ENCODE measurements around the gene DNM3.

The DNM3 gene

GRCh38 chr1:172447641-172448040 is 606.3 kb downstream of the DNM3 start:
- TF ChIP-seq CTCF (IDR thresholded peaks at IDR 0.05; ENCODE audit: low read depth, low read length, poor library complexity, severe bottlenecking), result no peak
- TF ChIP-seq EZH2phosphoT487 (IDR thresholded peaks at IDR 0.05; ENCODE audit: borderline replicate concordance, low read length), result no peak
- Histone ChIP-seq H3K4me2 (ENCODE audit: low read length) (no peak overlapping the region), H3K27ac (ENCODE audit: low read depth, low read length) (no peak overlapping the region), H3K9me3 (ENCODE audit: control insufficient read depth, insufficient read depth, low read length) (no peaks in the 10 kb centered on the region), H3K9me2 (replicated peaks; ENCODE audit: control insufficient read depth, low read length) (no peaks in the 10 kb centered on the region), H3F3A (ENCODE audit: control insufficient read depth, insufficient read depth) (no peaks in the 10 kb centered on the region), H3K27me3 (ENCODE audit: control insufficient read depth, low read length) (no peaks in the 10 kb centered on the region), H3K36me3 (ENCODE audit: control insufficient read depth, low read length) (peaks cover 1% of the 10 kb centered on the region), H3K4me1 (ENCODE audit: control insufficient read depth, low read length) (peaks cover 17% of the 10 kb centered on the region), H3K79me2 (ENCODE audit: control insufficient read depth, low read length) (peaks cover 12% of the 10 kb centered on the region), H4K20me1 (ENCODE audit: control insufficient read depth, insufficient read depth, low read depth, low read length) (no peaks in the 10 kb centered on the region), H3K4me3 (ENCODE audit: low read length) (no peak overlapping the region)

- Histone ChIP-seq H4K20me1 (ENCODE audit: control insufficient read depth, insufficient read depth, low read depth, low read length) (no peaks in the 10 kb centered on the region), H3K9me3 (ENCODE audit: control insufficient read depth, insufficient read depth, low read length) (no peaks in the 10 kb centered on the region), H3K27me3 (ENCODE audit: control insufficient read depth, low read length) (no peaks in the 10 kb centered on the region), H3K36me3 (ENCODE audit: control insufficient read depth, low read length) (no peaks in the 10 kb centered on the region), H3K4me2 (ENCODE audit: low read length) (no peak overlapping the region), H3K27ac (ENCODE audit: low read depth, low read length) (no peak overlapping the region), H3K79me2 (ENCODE audit: control insufficient read depth, low read length) (no peaks in the 10 kb centered on the region), H3F3A (ENCODE audit: control insufficient read depth, insufficient read depth) (no peaks in the 10 kb centered on the region), H3K4me3 (ENCODE audit: low read length) (no peak overlapping the region), H3K9me2 (replicated peaks; ENCODE audit: control insufficient read depth, low read length) (no peaks in the 10 kb centered on the region), H3K4me1 (ENCODE audit: control insufficient read depth, low read length) (peaks cover 10% of the 10 kb centered on the region)
- TF ChIP-seq CTCF (IDR thresholded peaks at IDR 0.05; ENCODE audit: low read depth, low read length, poor library complexity, severe bottlenecking) (no peak), EZH2phosphoT487 (IDR thresholded peaks at IDR 0.05; ENCODE audit: borderline replicate concordance, low read length) (no peak)
Measured at GRCh38 chr1:172448995-172449584, 607.8 kb downstream of the DNM3 start.

GRCh38 chr1:172449585-172450523 is 608.6 kb downstream of the DNM3 start:
- H3K9me2 ChIP-seq (replicated peaks; ENCODE audit: control insufficient read depth, low read length), result no peaks in the 10 kb centered on the region
- no peaks in the 10 kb centered on the region for H3K79me2 ChIP-seq (ENCODE audit: control insufficient read depth, low read length)
- peak overlapping the region; percentile 12 for H3K4me2 ChIP-seq (ENCODE audit: low read length)
- no peaks in the 10 kb centered on the region for H4K20me1 ChIP-seq (ENCODE audit: control insufficient read depth, insufficient read depth, low read depth, low read length)
- H3K27me3 ChIP-seq (ENCODE audit: control insufficient read depth, low read length), result no peaks in the 10 kb centered on the region
- no peak for TF ChIP-seq EZH2phosphoT487 (IDR thresholded peaks at IDR 0.05; ENCODE audit: borderline replicate concordance, low read length)
- peak; percentile 80 for TF ChIP-seq CTCF (IDR thresholded peaks at IDR 0.05; ENCODE audit: low read depth, low read length, poor library complexity, severe bottlenecking)
- H3F3A ChIP-seq (ENCODE audit: control insufficient read depth, insufficient read depth), result no peaks in the 10 kb centered on the region
- H3K4me1 ChIP-seq (ENCODE audit: control insufficient read depth, low read length), result peaks cover 6% of the 10 kb centered on the region; the same call in 1 of the 2 replicates
- H3K27ac ChIP-seq (ENCODE audit: low read depth, low read length), result no peak overlapping the region
- H3K4me3 ChIP-seq (ENCODE audit: low read length), result 0 out of 2 replicates have a peak overlapping the region, but pooled peaks have one; percentile 0
- H3K9me3 ChIP-seq (ENCODE audit: control insufficient read depth, insufficient read depth, low read length), result no peaks in the 10 kb centered on the region
- H3K36me3 ChIP-seq (ENCODE audit: control insufficient read depth, low read length), result no peaks in the 10 kb centered on the region

All from DOHH2 (cell line).